CD4-positive, alpha-beta T cell treated with Interleukin-4 for 4 hours (primary cell): Measurements from ENCODE around the gene SPATA31C1.
"Not testable (repeated sequence)": the region's sequence is repeated elsewhere in the genome, so short reads cannot be mapped to it uniquely, and the experiment has no call there.

Source experiments
- DNase-seq: peaks from one replicate; pipeline ENCODE4 v3.0.0-alpha.2; 2020

The SPATA31C1 gene

GRCh38 chr9:87887661-87888480, 29.9 kb upstream of the SPATA31C1 start:
- no peak for DNase-seq

GRCh38 chr9:87888501-87888900, 29.3 kb upstream of the SPATA31C1 start:
- DNase-seq: no peak

- DNase-seq: no peak
Measured at GRCh38 chr9:87889065-87889881, 28.5 kb upstream of the SPATA31C1 start.

GRCh38 chr9:87889882-87890252, 27.9 kb upstream of the SPATA31C1 start:
- no peak for DNase-seq

- DNase-seq: no peak
Measured at GRCh38 chr9:87890837-87891236, 26.9 kb upstream of the SPATA31C1 start.

- DNase-seq: no peak
Measured at GRCh38 chr9:87891754-87892153, 26.0 kb upstream of the SPATA31C1 start.

GRCh38 chr9:87892956-87893355, 24.8 kb upstream of the SPATA31C1 start:
- DNase-seq: no peak

- DNase-seq: no peak
Measured at GRCh38 chr9:87894998-87895625, 22.6 kb upstream of the SPATA31C1 start.

- DNase-seq: no peak
Measured at GRCh38 chr9:87896891-87897290, 20.9 kb upstream of the SPATA31C1 start.

- DNase-seq: no peak
Measured at GRCh38 chr9:87898151-87898550, 19.6 kb upstream of the SPATA31C1 start.

- DNase-seq: not testable (repeated sequence)
Measured at GRCh38 chr9:87902371-87902770, 15.4 kb upstream of the SPATA31C1 start.

- DNase-seq: no peak
Measured at GRCh38 chr9:87909310-87910041, 8.3 kb upstream of the SPATA31C1 start.

- DNase-seq: no peak
Measured at GRCh38 chr9:87910821-87911220, 6.9 kb upstream of the SPATA31C1 start.

- not testable (repeated sequence) for DNase-seq
Measured at GRCh38 chr9:87919013-87919412, 1.3 kb downstream of the SPATA31C1 start.

- not testable (repeated sequence) for DNase-seq
Measured at GRCh38 chr9:87921561-87921960, 3.8 kb downstream of the SPATA31C1 start.

- not testable (repeated sequence) for DNase-seq
Measured at GRCh38 chr9:87923012-87923411, 5.2 kb downstream of the SPATA31C1 start.

- DNase-seq: not testable (repeated sequence)
Measured at GRCh38 chr9:87924851-87925250, 7.1 kb downstream of the SPATA31C1 start.

- not testable (repeated sequence) for DNase-seq
Measured at GRCh38 chr9:87929152-87929551, 11.4 kb downstream of the SPATA31C1 start.

- not testable (repeated sequence) for DNase-seq
Measured at GRCh38 chr9:87934444-87934843, 16.7 kb downstream of the SPATA31C1 start.

- DNase-seq: not testable (repeated sequence)
Measured at GRCh38 chr9:87937352-87937751, 19.6 kb downstream of the SPATA31C1 start.

GRCh38 chr9:87937918-87938317, 20.2 kb downstream of the SPATA31C1 start:
- not testable (repeated sequence) for DNase-seq

GRCh38 chr9:87938336-87938735, 20.6 kb downstream of the SPATA31C1 start:
- DNase-seq: not testable (repeated sequence)

GRCh38 chr9:87939096-87939495, 21.3 kb downstream of the SPATA31C1 start:
- DNase-seq: not testable (repeated sequence)
